C4-2B (cell line): ENCODE results near the gene WNK4.

ENCODE experiments used
- H3K27ac ChIP-seq: fragments of 450-650 bp; 2 replicates; pipeline ENCODE4 v1.5.1; 2017
- ZFX ChIP-seq: fragments of 450-650 bp; IDR thresholded peaks from 2 replicates; pipeline ENCODE4 v1.6.1; 2017
- TF ChIP-seq, protein P1 (sequence below): fragments of 450-650 bp; conservative IDR thresholded peaks from 2 replicates; pipeline ENCODE4 v1.5.1; 2017; ENCODE audit warnings: mild to moderate bottlenecking

WNK4 gene

GRCh38 chr17:42817866-42818265 lies 37.5 kb downstream of the WNK4 start:
- H3K27ac ChIP-seq = no peak overlapping the region
- no peak for TF ChIP-seq ZFX
- TF ChIP-seq, protein P1, sequence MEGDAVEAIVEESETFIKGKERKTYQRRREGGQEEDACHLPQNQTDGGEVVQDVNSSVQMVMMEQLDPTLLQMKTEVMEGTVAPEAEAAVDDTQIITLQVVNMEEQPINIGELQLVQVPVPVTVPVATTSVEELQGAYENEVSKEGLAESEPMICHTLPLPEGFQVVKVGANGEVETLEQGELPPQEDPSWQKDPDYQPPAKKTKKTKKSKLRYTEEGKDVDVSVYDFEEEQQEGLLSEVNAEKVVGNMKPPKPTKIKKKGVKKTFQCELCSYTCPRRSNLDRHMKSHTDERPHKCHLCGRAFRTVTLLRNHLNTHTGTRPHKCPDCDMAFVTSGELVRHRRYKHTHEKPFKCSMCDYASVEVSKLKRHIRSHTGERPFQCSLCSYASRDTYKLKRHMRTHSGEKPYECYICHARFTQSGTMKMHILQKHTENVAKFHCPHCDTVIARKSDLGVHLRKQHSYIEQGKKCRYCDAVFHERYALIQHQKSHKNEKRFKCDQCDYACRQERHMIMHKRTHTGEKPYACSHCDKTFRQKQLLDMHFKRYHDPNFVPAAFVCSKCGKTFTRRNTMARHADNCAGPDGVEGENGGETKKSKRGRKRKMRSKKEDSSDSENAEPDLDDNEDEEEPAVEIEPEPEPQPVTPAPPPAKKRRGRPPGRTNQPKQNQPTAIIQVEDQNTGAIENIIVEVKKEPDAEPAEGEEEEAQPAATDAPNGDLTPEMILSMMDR = no peak

DNA sequence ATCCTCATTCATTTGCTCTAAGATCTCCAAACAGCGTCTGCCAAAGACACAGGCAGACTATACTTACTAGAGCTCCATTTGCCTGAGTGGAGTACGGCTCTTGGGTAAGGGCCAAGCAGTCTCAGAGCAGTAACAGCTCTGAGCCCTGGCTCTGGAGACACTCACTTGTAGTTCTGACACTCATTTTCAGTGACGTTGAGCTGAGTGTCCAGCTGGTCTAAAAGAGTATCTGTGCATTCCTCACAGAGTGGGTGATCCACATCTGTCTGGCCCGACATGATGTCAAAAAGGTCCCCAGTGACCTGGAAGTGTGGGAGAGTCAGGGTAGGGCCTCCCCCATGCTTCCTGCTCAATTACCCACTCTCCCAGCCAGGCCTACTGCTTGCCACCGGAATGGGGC lies 38.0 kb downstream of the WNK4 start:
- TF ChIP-seq ZFX = no peak
- TF ChIP-seq, protein P1 = no peak
- no peak overlapping the region for H3K27ac ChIP-seq

DNA sequence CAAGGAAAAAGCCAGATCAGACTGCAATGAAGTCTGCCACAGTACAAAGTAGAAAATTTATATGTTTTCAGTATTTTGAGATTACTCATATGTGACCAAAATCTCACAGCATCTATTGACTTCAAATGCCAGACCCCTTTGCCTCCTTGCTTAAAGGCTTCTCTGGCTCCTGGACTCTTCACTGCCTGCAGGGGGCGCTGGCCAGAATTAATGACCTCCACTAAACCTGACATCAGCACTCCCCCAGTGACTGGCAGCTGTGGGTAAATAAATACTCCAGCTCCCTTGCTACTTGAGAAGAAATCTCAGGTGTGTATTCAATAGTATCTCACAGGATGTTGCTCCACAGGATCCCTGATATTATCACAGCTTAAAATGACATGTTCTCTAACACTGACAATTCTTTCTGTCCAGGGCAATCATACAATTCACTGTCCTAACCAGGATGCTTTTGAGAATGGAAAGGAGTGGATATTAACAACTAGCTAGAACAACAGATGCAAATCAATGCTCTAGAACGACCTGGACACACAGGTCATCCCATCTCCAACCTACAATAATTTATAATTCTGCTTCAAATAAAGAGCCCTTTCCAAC lies 39.6 kb downstream of the WNK4 start:
- TF ChIP-seq, protein P1 = peak; percentile 92
- TF ChIP-seq ZFX = no peak
- H3K27ac ChIP-seq = no peak overlapping the region

- no peak overlapping the region for H3K27ac ChIP-seq
- TF ChIP-seq, protein P1 = no peak
- no peak for TF ChIP-seq ZFX
Observed at GRCh38 chr17:42821176-42821575, 40.8 kb downstream of the WNK4 start.

- TF ChIP-seq, protein P1 = no peak
- no peak for TF ChIP-seq ZFX
- H3K27ac ChIP-seq = no peak overlapping the region
Observed at GRCh38 chr17:42827472-42827871, 47.1 kb downstream of the WNK4 start.

- TF ChIP-seq, protein P1 = no peak
- TF ChIP-seq ZFX = no peak
- no peak overlapping the region for H3K27ac ChIP-seq
Observed at GRCh38 chr17:42830971-42831370, 50.6 kb downstream of the WNK4 start.

GRCh38 chr17:42832213-42832933 lies 52.0 kb downstream of the WNK4 start:
- no peak for TF ChIP-seq ZFX
- peak overlapping the region; percentile 91 for H3K27ac ChIP-seq
